ENCODE results near the gene APOL5. TPM values are rescaled to one million over a fixed set of nuclear protein-coding genes. Genes with fewer than 3 reads are reported as not detected.
"Not testable (repeated sequence)": the region's sequence is repeated elsewhere in the genome, so short reads cannot be mapped to it uniquely, and the experiment has no call there.

APOL5 gene
- total and polyA plus RNA-seq, 10 of the 15 experiments (the other 5 are each of a cell fraction or from before 2014, with no cell fraction given) = not detected

DNA sequence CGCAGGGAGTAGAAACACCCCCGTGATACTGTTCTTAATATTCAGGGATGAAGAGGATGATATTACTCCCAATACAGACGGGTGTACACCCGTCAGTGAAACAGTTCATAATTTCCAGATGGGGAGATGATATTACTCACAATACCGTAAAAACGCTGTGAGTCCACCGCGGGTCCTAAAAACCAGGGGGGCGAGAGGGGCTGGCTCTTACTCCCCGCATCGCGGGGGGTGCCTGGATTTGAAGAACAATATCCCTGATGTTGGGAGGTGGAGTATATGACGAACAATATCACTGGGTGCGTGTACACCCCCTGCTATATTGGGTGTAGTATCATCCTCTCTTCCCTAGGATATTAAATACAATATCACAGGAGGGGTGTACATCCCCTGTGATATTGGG is 20.5 kb upstream of the APOL5 start (continued):
- TF ChIP-seq, protein P1, sequence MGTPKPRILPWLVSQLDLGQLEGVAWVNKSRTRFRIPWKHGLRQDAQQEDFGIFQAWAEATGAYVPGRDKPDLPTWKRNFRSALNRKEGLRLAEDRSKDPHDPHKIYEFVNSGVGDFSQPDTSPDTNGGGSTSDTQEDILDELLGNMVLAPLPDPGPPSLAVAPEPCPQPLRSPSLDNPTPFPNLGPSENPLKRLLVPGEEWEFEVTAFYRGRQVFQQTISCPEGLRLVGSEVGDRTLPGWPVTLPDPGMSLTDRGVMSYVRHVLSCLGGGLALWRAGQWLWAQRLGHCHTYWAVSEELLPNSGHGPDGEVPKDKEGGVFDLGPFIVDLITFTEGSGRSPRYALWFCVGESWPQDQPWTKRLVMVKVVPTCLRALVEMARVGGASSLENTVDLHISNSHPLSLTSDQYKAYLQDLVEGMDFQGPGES (IDR thresholded peaks at IDR 0.05) = no peak
- no peak for TF ChIP-seq ZNF622 (IDR thresholded peaks at IDR 0.05)

DNA sequence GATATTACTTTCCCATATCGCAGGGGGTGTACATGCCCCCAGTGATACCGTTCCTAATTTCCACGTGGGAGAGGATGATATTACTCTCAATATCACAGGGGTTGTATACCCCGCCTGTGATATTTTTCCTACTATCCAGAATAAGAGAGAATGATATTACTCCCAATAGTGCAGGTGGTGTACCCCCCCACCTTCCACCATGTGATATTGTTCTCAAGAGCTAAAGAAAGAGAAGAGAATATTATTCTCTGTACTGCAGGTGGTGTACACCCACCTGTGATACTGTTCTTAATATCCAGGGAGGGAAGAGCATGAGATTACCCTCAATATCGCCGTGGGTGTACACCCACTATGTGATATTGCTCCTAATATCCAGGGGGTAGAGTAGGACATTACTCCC is 17.8 kb upstream of the APOL5 start:
- H3K4me3 ChIP-seq; FAIRE-seq; DNase-seq (ENCODE audit: low read depth, low spot score); H3K9me3 ChIP-seq (replicated peaks; ENCODE audit: control insufficient read depth, insufficient read depth, low read length); H3K79me2 ChIP-seq (ENCODE audit: control insufficient read depth, insufficient read depth, low read length); H4K20me1 ChIP-seq (ENCODE audit: control insufficient read depth, insufficient read depth); H3K27me3 ChIP-seq (replicated peaks in 1 of 2; ENCODE audit: control insufficient read depth in 2 of 2, insufficient read depth in 2 of 2, low read length in 1 of 2); intact Hi-C loops (cut with micrococcal nuclease; ENCODE audit: unreplicated experiment); CTCF ChIA-PET; H3K36me3 ChIP-seq (ENCODE audit: control insufficient read depth in 2 of 2, insufficient read depth in 2 of 2, low read length in 1 of 2); H3K27ac ChIP-seq (ENCODE audit: control insufficient read depth, insufficient read depth); H3K9ac ChIP-seq (ENCODE audit: control insufficient read depth, insufficient read depth, low read length); RAD21 ChIA-PET (ENCODE audit: unreplicated experiment); BruUV-seq (replicated peaks); ATAC-seq; SMC1A ChIA-PET (ENCODE audit: uncharacterized antibody, unreplicated experiment); POLR2A ChIA-PET; H2AFZ ChIP-seq (ENCODE audit: control insufficient read depth, low read depth, low read length); H3K4me2 ChIP-seq (ENCODE audit: control insufficient read depth, insufficient read depth); H3K4me1 ChIP-seq (ENCODE audit: control insufficient read depth, insufficient read depth, low read length); in situ Hi-C loops (cut with MboI): not testable (repeated sequence)
- 38% methylated on average over 6 of the region's 6 CpGs for WGBS (ENCODE audit: insufficient coverage, insufficient replicate concordance, low lambda C conversion rate, missing lambda C conversion rate)

DNA sequence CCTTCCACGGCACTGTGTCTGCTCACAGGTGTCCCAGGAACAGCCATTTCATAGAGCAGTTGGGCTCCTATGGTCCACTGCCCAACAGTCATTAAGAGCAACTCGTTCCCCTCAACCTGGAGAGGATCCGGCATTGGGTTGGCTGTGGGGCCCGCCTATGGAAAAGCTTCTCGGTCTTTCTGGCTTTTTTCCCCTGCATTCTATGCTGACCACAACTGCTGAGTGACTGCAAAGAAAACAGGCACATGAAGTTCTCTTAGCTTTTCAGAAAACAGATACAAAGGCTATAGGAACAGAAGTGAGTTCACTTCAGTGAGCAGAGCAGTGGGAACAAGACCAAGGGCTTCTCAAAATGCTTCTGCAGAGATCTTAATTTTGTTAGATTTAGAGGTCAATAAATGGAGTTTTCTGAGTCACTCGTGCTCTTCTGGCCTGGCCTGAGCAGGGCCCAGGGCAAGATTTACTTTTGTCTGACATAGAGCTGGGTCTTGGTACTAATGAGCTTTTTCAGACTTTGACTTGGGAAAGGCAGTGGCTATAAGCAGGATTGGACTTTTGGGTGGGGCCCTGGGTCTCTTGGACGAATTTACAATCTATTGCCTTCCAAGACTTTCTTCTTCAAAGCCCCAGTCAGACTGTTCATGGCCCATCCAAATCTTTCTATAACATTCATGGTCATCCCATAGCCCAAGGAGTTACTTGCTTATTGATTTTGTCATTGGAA is 13.6 kb upstream of the APOL5 start:
- ChIA-PET POLR2A (no interaction called here), CTCF (no interaction called here), SMC1A (ENCODE audit: uncharacterized antibody, unreplicated experiment) (no interaction called here), RAD21 (ENCODE audit: unreplicated experiment) (no interaction called here)
- Histone ChIP-seq H2AFZ (ENCODE audit: control insufficient read depth, low read depth, low read length) (no peak overlapping the region), H4K20me1 (ENCODE audit: control insufficient read depth, insufficient read depth) (no peaks in the 10 kb centered on the region), H3K9me3 (replicated peaks; ENCODE audit: control insufficient read depth, insufficient read depth, low read length) (no peaks in the 10 kb centered on the region), H3K4me3 (no peak overlapping the region), H3K79me2 (ENCODE audit: control insufficient read depth, insufficient read depth, low read length) (no peaks in the 10 kb centered on the region), H3K4me1 (ENCODE audit: control insufficient read depth, insufficient read depth, low read length) (no peaks in the 10 kb centered on the region), H3K4me2 (ENCODE audit: control insufficient read depth, insufficient read depth) (no peak overlapping the region), H3K27me3 (replicated peaks in 1 of 2; ENCODE audit: control insufficient read depth in 2 of 2, insufficient read depth in 2 of 2, low read length in 1 of 2) (no peaks in the 10 kb centered on the region), H3K36me3 (ENCODE audit: control insufficient read depth in 2 of 2, insufficient read depth in 2 of 2, low read length in 1 of 2) (no peaks in the 10 kb centered on the region), H3K27ac (ENCODE audit: control insufficient read depth, insufficient read depth) (no peak overlapping the region), H3K9ac (ENCODE audit: control insufficient read depth, insufficient read depth, low read length) (no peak overlapping the region)
- in situ Hi-C loops (cut with MboI) (no loop called here), intact Hi-C loops (cut with micrococcal nuclease; ENCODE audit: unreplicated experiment) (no loop called here)
- DNase-seq (ENCODE audit: low read depth, low spot score) (no peak), FAIRE-seq (no peak), ATAC-seq (no peak)
- no TSS peak for BruUV-seq (replicated peaks)
- TF ChIP-seq DPF2 (IDR thresholded peaks at IDR 0.05) (no peak), NFIC (IDR thresholded peaks at IDR 0.05; ENCODE audit: low read depth, low read length) (no peak), HCFC1 (IDR thresholded peaks at IDR 0.05; ENCODE audit: low read length) (no peak), TAF1 (IDR thresholded peaks at IDR 0.05; ENCODE audit: borderline replicate concordance, low read depth, low read length) (no peak), KAT2A (conservative IDR thresholded peaks at IDR 0.05; ENCODE audit: control insufficient read depth, low read depth, low read length) (no peak), NFXL1 (IDR thresholded peaks at IDR 0.05; ENCODE audit: borderline replicate concordance) (no peak), EED (IDR thresholded peaks at IDR 0.05; ENCODE audit: low read depth) (no peak), EZH2 (IDR thresholded peaks at IDR 0.05; ENCODE audit: borderline replicate concordance, control insufficient read depth, low read depth, low read length) (no peak), HDGF (IDR thresholded peaks at IDR 0.05) (no peak), CEBPB (IDR thresholded peaks at IDR 0.05; ENCODE audit: borderline replicate concordance in 1 of 2, low read depth in 2 of 2, low read length in 2 of 2) (no peak), RBBP5 (conservative IDR thresholded peaks at IDR 0.05) (no peak), POLR2AphosphoS2 (IDR thresholded peaks at IDR 0.05; ENCODE audit: low read depth, low read length) (no peak), SRF (IDR thresholded peaks at IDR 0.05; ENCODE audit: low read depth in 2 of 2, low read length in 2 of 2) (no peak), BMI1 (IDR thresholded peaks at IDR 0.05; ENCODE audit: borderline replicate concordance) (no peak), MEF2B (IDR thresholded peaks at IDR 0.05; ENCODE audit: partially characterized antibody, poor library complexity, severe bottlenecking) (no peak), CHD4 (IDR thresholded peaks at IDR 0.05) (no peak)
- 36% methylated on average over 7 of the region's 7 CpGs for WGBS (ENCODE audit: insufficient coverage, insufficient replicate concordance, low lambda C conversion rate, missing lambda C conversion rate)

Measured in GM12878 (cell line).